GM12878 (cell line): ENCODE data around the gene S1PR3. TPM values are rescaled to one million over a fixed set of nuclear protein-coding genes. Genes with fewer than 3 reads are reported as not detected.

Source experiments
- ATAC-seq: fragments of 200-7000 bp; cut with Tn5 transposase; 3 replicates; pipeline ENCODE4 v1.9.1; 2020; ENCODE audit warnings: mild to moderate bottlenecking, moderate library complexity
- BruUV-seq: library from RNA; stranded (reverse); fragments of 400-500 nt; replicated peaks from 2 replicates; lab custom pipeline; 2021; lab: Mats Ljungman, UMichigan
- CTCF ChIA-PET: fragments of 300-600 bp; sonication (Branson Sonifier 250); formaldehyde crosslinking; extraction: SDS; loops from one replicate; lab custom pipeline; 2021; ENCODE audit warnings: inconsistent platforms; lab: Yijun Ruan, JAX
- POLR2A ChIA-PET: fragments of 350-600 bp; formaldehyde crosslinking; extraction: SDS; loops from one replicate; lab custom pipeline; 2021; ENCODE audit warnings: inconsistent platforms; lab: Charles Lee
- RAD21 ChIA-PET: fragments of 300-600 bp; sonication (Branson Sonifier 250); formaldehyde crosslinking; loops from one replicate; lab custom pipeline; 2023; ENCODE audit warnings: antibody characterized with exemption; ENCODE audit not compliant: unreplicated experiment; lab: Charles Lee
- SMC1A ChIA-PET: fragments of 300-600 bp; sonication (Branson Sonifier 250); formaldehyde crosslinking; loops from one replicate; lab custom pipeline; 2023; ENCODE audit not compliant: unreplicated experiment, uncharacterized antibody; lab: Charles Lee
- DNase-seq: peaks from one replicate; pipeline ENCODE4 v3.0.0-alpha.2; 2011; ENCODE audit warnings: low read depth, low spot score
- FAIRE-seq: peaks from 3 replicates; lab custom pipeline; 2011; peaks lifted over from hg19 to GRCh38; lab: Jason Lieb, UNC
- H2AFZ ChIP-seq: 2 replicates; pipeline ENCODE4 v1.6.0; 2011; ENCODE audit warnings: low read depth, low read length, control low read depth; ENCODE audit not compliant: control insufficient read depth
- H3K27ac ChIP-seq: 2 replicates; pipeline ENCODE4 v1.5.1; 2011; ENCODE audit warnings: control low read depth; ENCODE audit not compliant: control insufficient read depth, insufficient read depth
- H3K27me3 ChIP-seq, 2 experiments: replicated peaks in 1 of 2; 2 replicates each; pipeline versions ENCODE4 v1.6.0 to v1.6.1; 2011; ENCODE audit warnings: low read length in 1 of 2; ENCODE audit not compliant: control insufficient read depth in 2 of 2, insufficient read depth in 2 of 2
- H3K36me3 ChIP-seq, 2 experiments: 2 replicates each; pipeline ENCODE4 v1.5.1; 2011; ENCODE audit warnings: low read length in 1 of 2; ENCODE audit not compliant: control insufficient read depth in 2 of 2, insufficient read depth in 2 of 2
- H3K4me1 ChIP-seq: 2 replicates; pipeline ENCODE4 v1.6.1; 2011; ENCODE audit warnings: mild to moderate bottlenecking, low read length, moderate library complexity, mixed read lengths; ENCODE audit not compliant: control insufficient read depth, insufficient read depth
- H3K4me2 ChIP-seq: 2 replicates; pipeline ENCODE4 v1.6.0; 2011; ENCODE audit warnings: control low read depth; ENCODE audit not compliant: control insufficient read depth, insufficient read depth
- H3K4me3 ChIP-seq: fragments of 200-600 bp; sonication (generic); 2 replicates; pipeline ENCODE4 v1.5.1; 2016
- H3K79me2 ChIP-seq: 2 replicates; pipeline ENCODE4 v1.6.0; 2011; ENCODE audit warnings: low read length; ENCODE audit not compliant: control insufficient read depth, insufficient read depth
- H3K9ac ChIP-seq: 2 replicates; pipeline ENCODE4 v1.8.0; 2011; ENCODE audit warnings: low read length, control low read depth, mixed read lengths; ENCODE audit not compliant: control insufficient read depth, insufficient read depth
- H3K9me3 ChIP-seq: replicated peaks from 3 replicates; pipeline ENCODE4 v1.5.1; 2011; ENCODE audit warnings: mild to moderate bottlenecking, low read length; ENCODE audit not compliant: control insufficient read depth, insufficient read depth
- H4K20me1 ChIP-seq: 2 replicates; pipeline ENCODE4 v1.6.0; 2011; ENCODE audit not compliant: control insufficient read depth, insufficient read depth
- ATF2 ChIP-seq: IDR thresholded peaks from 2 replicates; pipeline ENCODE4 v1.6.1; 2012; ENCODE audit warnings: low read length, inconsistent platforms
- CEBPZ ChIP-seq: fragments of 150-350 bp; IDR thresholded peaks from 2 replicates; pipeline ENCODE4 v1.6.1; 2016; ENCODE audit warnings: low read depth, low read length
- CREM ChIP-seq: IDR thresholded peaks from 2 replicates; pipeline ENCODE4 v1.6.1; 2014; ENCODE audit warnings: antibody characterized with exemption, low read depth
- CTCF ChIP-seq, 3 experiments: IDR thresholded peaks in 2 of 3; conservative IDR thresholded peaks in 1 of 3; 2 replicates each; pipeline ENCODE4 v1.5.1; 2011; ENCODE audit warnings: low read depth in 3 of 3, low read length in 3 of 3, mild to moderate bottlenecking in 3 of 3, control low read depth in 2 of 3, moderate library complexity in 2 of 3, inconsistent platforms in 1 of 3, mixed read lengths in 1 of 3; ENCODE audit not compliant: control insufficient read depth in 2 of 3, insufficient read depth in 1 of 3; ENCODE audit errors: extremely low read depth in 1 of 3
- EZH2 ChIP-seq: IDR thresholded peaks from 2 replicates; pipeline ENCODE4 v1.6.1; 2012; ENCODE audit warnings: low read depth, mild to moderate bottlenecking, control low read depth, inconsistent platforms, low read length, borderline replicate concordance; ENCODE audit not compliant: control insufficient read depth
- LARP7 ChIP-seq: fragments of 450-650 bp; IDR thresholded peaks from 2 replicates; pipeline ENCODE4 v1.6.1; 2017; ENCODE audit warnings: mild to moderate bottlenecking
- MTA2 ChIP-seq: fragments of 450-650 bp; IDR thresholded peaks from 2 replicates; pipeline ENCODE4 v1.6.1; 2016; ENCODE audit warnings: low read depth, mild to moderate bottlenecking, moderate library complexity
- NBN ChIP-seq: fragments of 450-650 bp; IDR thresholded peaks from 2 replicates; pipeline ENCODE4 v1.6.1; 2016
- NFIC ChIP-seq: IDR thresholded peaks from 2 replicates; pipeline ENCODE4 v1.6.1; 2012; ENCODE audit warnings: low read depth, mild to moderate bottlenecking, inconsistent platforms, low read length, moderate library complexity
- RBBP5 ChIP-seq: fragments of 200-600 bp; sonication (generic); conservative IDR thresholded peaks from 2 replicates; pipeline ENCODE4 v1.6.1; 2016
- RELA ChIP-seq: fragments of 450-650 bp; IDR thresholded peaks from 2 replicates; pipeline ENCODE4 v1.8.0; 2014; ENCODE audit warnings: borderline replicate concordance; ENCODE audit not compliant: partially characterized antibody
- RFX5 ChIP-seq: IDR thresholded peaks from 2 replicates; pipeline ENCODE4 v1.6.1; 2011; ENCODE audit warnings: low read depth, low read length, improper control_type of control experiment
- SIX5 ChIP-seq: IDR thresholded peaks from 2 replicates; pipeline ENCODE4 v1.6.1; 2011; ENCODE audit warnings: mild to moderate bottlenecking, low read depth, low read length, moderate library complexity; ENCODE audit not compliant: severe bottlenecking
- SMAD5 ChIP-seq: IDR thresholded peaks from 2 replicates; pipeline ENCODE4 v1.6.1; 2016; ENCODE audit warnings: antibody characterized with exemption, low read depth
- SP1 ChIP-seq: IDR thresholded peaks from one replicate; pipeline ENCODE4 v1.6.1; 2011; ENCODE audit warnings: low read depth, low read length
- SRF ChIP-seq, 2 experiments: IDR thresholded peaks; 2 replicates each; pipeline ENCODE4 v1.6.1; 2011; ENCODE audit warnings: low read depth in 2 of 2, low read length in 2 of 2, mild to moderate bottlenecking in 1 of 2, moderate library complexity in 1 of 2
- YBX1 ChIP-seq: fragments of 450-650 bp; IDR thresholded peaks from 2 replicates; pipeline ENCODE4 v1.6.1; 2016; ENCODE audit warnings: antibody characterized with exemption
- ZNF384 ChIP-seq: IDR thresholded peaks from 2 replicates; pipeline ENCODE4 v1.6.1; 2012; ENCODE audit warnings: low read depth, mild to moderate bottlenecking, low read length, improper control_type of control experiment, borderline replicate concordance
- WGBS: methylation state at CpG from one replicate; pipeline ENCODE4 v1.1.6; 2016; ENCODE audit warnings: low lambda C conversion rate; ENCODE audit not compliant: insufficient replicate concordance, insufficient coverage; ENCODE audit errors: missing lambda C conversion rate; 5-methylcytosine and 5-hydroxymethylcytosine counted together
- in situ Hi-C: fragments of 300-500 bp; cut with MboI; formaldehyde crosslinking; loops from 9 replicates; pipeline ENCODE4 v1.14.3; 2018; ENCODE audit warnings: mixed read lengths
- intact Hi-C: fragments of 100-400 bp; cut with micrococcal nuclease; formaldehyde crosslinking; loops from one replicate; pipeline ENCODE4 v1.14.2; 2022; ENCODE audit not compliant: unreplicated experiment
- polyA plus RNA-seq, 11 experiments: library from polyadenylated mRNA; depleted of rRNA in 4 of 11; unstranded in 6 of 11; stranded (reverse) in 5 of 11; fragments of >200 nt; fragmentation: Nextera tagmentation in 4 of 11; fragmentation: Illumina TruSeq in 1 of 11; extraction: Ambion mirVana in 4 of 11; extraction: Trizol in 1 of 11; gene quantifications; 1 replicate in 1 of 11; 2 replicates in 10 of 11; pipeline versions ENCODE4 v1.2.1 to v1.2.3, GENCODE V29; 2011 to 2016; ENCODE audit warnings: inconsistent platforms in 2 of 11, missing spikeins in 2 of 11, low read depth in 1 of 11
- total RNA-seq, 4 experiments: library from RNA; depleted of rRNA in 3 of 4; stranded (reverse); fragments of >200 nt in 3 of 4; fragmentation: Illumina TruSeq in 1 of 4; extraction: Trizol in 1 of 4; gene quantifications; 2 replicates each; pipeline versions ENCODE4 v1.2.1 to v1.2.3, GENCODE V29; 2013 to 2021

The S1PR3 gene
- total and polyA plus RNA-seq, 10 of the 15 experiments (the other 5 are each of a cell fraction or from before 2014, with no cell fraction given): 0.01 to 0.18 (median 0.01) TPM; not detected in 7

- no peak for TF ChIP-seq RBBP5
- no peak for TF ChIP-seq NFIC
- TF ChIP-seq MTA2: no peak
- TF ChIP-seq, all 136 proteins: peak for 0
Measured at GRCh38 chr9:89014153-89014552, 22.9 kb downstream of the S1PR3 start (continued).

- H3K79me2 ChIP-seq: no peaks in the 10 kb centered on the region
- H3K9ac ChIP-seq: no peak overlapping the region
- no peak overlapping the region for H2AFZ ChIP-seq
- no peaks in the 10 kb centered on the region for H3K27me3 ChIP-seq
- WGBS: 12% methylated on average over 2 of the region's 2 CpGs
- SMC1A ChIA-PET: no interaction called here
- H3K9me3 ChIP-seq: no peaks in the 10 kb centered on the region
- H3K4me3 ChIP-seq: no peak overlapping the region
- no peak for FAIRE-seq
- BruUV-seq: no TSS peak
- no peak overlapping the region for H3K27ac ChIP-seq
- intact Hi-C loops (no loop called here), in situ Hi-C loops (no loop called here)
- DNase-seq: no peak
- POLR2A ChIA-PET: no interaction called here
- no peaks in the 10 kb centered on the region for H3K4me1 ChIP-seq
- no peak overlapping the region for H3K4me2 ChIP-seq
- no peaks in the 10 kb centered on the region for H3K36me3 ChIP-seq
- H4K20me1 ChIP-seq: no peaks in the 10 kb centered on the region
- CTCF ChIA-PET: no interaction called here
- RAD21 ChIA-PET: interaction anchor here (0.6 kb wide), 1 partner anchor 243 kb away, joined by 4 read pairs; no protein-coding TSS in a partner anchor
- ATAC-seq: no peak
- TF ChIP-seq RELA (no peak), SIX5 (no peak), SRF (IDR thresholded peaks at IDR 0.05; ENCODE audit: low read depth in 2 of 2, low read length in 2 of 2) (no peak), NBN (no peak), YBX1 (no peak), EZH2 (no peak), ATF2 (no peak), RFX5 (no peak), SP1 (no peak), LARP7 (no peak), CTCF (IDR thresholded peaks at IDR 0.05 in 2 of 3, conservative IDR thresholded peaks at IDR 0.05 in 1 of 3; ENCODE audit: control insufficient read depth in 2 of 3, extremely low read depth in 1 of 3, insufficient read depth in 1 of 3, low read depth in 3 of 3, low read length in 3 of 3) (no peak), ZNF384 (no peak), SMAD5 (no peak), CEBPZ (no peak), CREM (no peak)
Measured at GRCh38 chr9:89015336-89015735, 24.1 kb downstream of the S1PR3 start.
